Duodenal mucosa (tissue), 2 donors: Measurements from ENCODE around the gene CXCL12.

Source experiments
- H3K27ac ChIP-seq: one replicate; pipeline ENCODE4 v1.7.0; 2013; ENCODE audit warnings: low read depth, low read length
- H3K27me3 ChIP-seq, 2 donors: one replicate each; pipeline ENCODE4 v1.7.0; 2013; ENCODE audit warnings: low read length in 2 of 2, control low read depth in 1 of 2; ENCODE audit not compliant: insufficient read depth in 2 of 2, control insufficient read depth in 1 of 2
- H3K36me3 ChIP-seq, 2 donors: one replicate each; pipeline ENCODE4 v1.7.0; 2013; ENCODE audit warnings: low read length in 2 of 2, control low read depth in 1 of 2; ENCODE audit not compliant: insufficient read depth in 2 of 2, control insufficient read depth in 1 of 2
- H3K4me1 ChIP-seq, 2 donors: one replicate each; pipeline ENCODE4 v1.7.0; 2013; ENCODE audit warnings: low read length in 2 of 2, control low read depth in 1 of 2; ENCODE audit not compliant: insufficient read depth in 2 of 2, control insufficient read depth in 1 of 2
- H3K4me3 ChIP-seq, 2 donors: one replicate each; pipeline ENCODE4 v1.7.0; 2013; ENCODE audit warnings: low read length in 2 of 2, low read depth in 1 of 2
- H3K9ac ChIP-seq, 2 donors: one replicate each; pipeline ENCODE4 v1.7.0; 2013; ENCODE audit warnings: low read length in 2 of 2, low read depth in 1 of 2
- H3K9me3 ChIP-seq, 2 donors: one replicate each; pipeline ENCODE4 v1.7.0; 2013; ENCODE audit warnings: low read length in 2 of 2, control low read depth in 1 of 2; ENCODE audit not compliant: control insufficient read depth in 1 of 2

CXCL12 gene

DNA sequence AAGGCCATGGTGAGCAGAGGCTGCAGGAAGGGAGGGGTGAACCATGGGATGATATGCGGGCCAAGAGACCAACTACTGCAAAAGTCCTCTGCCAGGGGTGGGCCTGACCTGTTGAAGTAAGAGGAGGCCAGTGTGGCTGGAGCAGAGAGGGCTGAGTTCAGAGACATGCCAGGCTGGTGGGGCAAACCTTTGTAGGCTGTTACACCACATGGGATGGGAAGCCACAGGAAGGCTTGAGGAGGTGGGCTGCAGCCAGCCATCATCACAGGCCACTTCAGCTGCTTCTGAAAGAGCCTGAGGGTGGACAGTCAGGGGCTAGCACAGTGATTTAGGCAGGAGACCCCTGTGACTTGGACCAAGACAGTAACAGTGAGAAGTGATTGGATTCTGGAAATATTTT, 20.3 kb downstream of the CXCL12 start:
- Histone ChIP-seq H3K27me3 (no peaks in the 10 kb centered on the region), H3K36me3 (no peaks in the 10 kb centered on the region), H3K4me3 (no peak overlapping the region), H3K9ac (no peak overlapping the region), H3K27ac (no peak overlapping the region), H3K9me3 (no peaks in the 10 kb centered on the region), H3K4me1 (no peaks in the 10 kb centered on the region)

DNA sequence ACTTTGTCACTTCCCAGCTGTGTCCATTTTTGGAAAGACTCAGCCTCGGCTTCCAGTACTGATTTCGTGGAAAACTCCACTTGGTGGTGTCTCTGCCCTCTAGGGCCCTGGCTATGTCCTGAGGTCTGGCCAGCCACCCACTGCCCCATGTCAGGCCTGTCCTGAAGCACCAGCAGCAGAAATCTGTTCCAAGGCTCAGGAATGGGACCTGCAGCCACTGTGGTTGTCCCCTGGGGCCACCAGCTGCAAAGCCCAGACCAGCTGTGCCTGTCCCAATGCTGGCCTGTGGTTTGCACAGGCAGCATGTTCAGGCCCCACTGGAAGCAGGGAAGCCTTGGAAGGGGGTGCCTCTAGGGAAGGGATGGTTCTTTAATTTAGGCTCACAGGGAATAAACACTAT, 21.2 kb downstream of the CXCL12 start:
- no peak overlapping the region for H3K4me3 ChIP-seq
- H3K9ac ChIP-seq: no peak overlapping the region

DNA sequence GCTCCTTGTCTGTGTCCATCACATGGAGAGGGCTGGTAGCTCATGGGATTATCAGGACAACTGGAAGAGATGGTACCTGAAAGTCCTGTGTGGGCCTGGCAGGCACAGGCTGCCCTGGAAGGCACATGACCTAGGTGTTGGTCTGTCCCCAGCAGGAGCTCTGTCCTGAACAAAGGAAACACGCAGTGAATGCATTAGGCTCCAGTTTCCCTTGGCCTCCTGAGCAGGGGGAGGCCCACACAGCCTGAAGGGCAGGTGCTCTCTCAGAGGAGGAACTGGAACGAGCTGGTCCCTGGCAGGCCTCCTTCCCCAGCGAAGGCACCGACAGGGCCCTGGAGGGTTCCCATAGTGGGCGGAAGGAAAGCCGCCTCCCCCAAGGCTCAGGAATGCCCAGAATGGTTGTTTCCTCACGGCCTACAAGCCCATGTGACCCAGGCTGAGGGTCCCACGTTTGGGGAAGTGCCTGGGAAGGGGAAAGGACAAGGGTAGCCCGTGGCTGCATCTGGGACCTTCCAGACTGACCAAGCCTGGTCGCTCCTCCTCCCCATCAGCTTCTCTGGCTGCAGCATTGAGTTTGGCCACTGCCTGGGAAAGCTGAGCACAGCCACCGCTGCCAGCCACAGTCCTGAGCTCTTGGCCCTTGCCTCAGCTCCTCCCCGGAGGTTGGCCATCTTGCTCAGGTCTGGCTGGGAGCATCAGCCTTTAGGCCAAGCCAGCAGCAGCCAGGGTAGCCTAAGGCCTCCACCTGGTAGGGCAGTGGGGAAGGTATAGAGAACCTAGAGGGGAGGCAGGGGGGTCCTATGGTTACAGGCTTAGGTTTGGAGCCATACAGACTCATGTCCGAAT, 21.8 kb downstream of the CXCL12 start:
- Histone ChIP-seq H3K27me3 (no peaks in the 10 kb centered on the region), H3K9me3 (no peaks in the 10 kb centered on the region), H3K4me3 (no peak overlapping the region), H3K4me1 (no peaks in the 10 kb centered on the region), H3K27ac (no peak overlapping the region), H3K9ac (no peak overlapping the region), H3K36me3 (no peaks in the 10 kb centered on the region)

More for the DNA sequence above, 21.2 kb downstream of the CXCL12 start:
- H3K36me3 ChIP-seq: no peaks in the 10 kb centered on the region
- H3K9me3 ChIP-seq: no peaks in the 10 kb centered on the region
- H3K27ac ChIP-seq: no peak overlapping the region
- no peaks in the 10 kb centered on the region for H3K27me3 ChIP-seq
- H3K4me1 ChIP-seq: no peaks in the 10 kb centered on the region

DNA sequence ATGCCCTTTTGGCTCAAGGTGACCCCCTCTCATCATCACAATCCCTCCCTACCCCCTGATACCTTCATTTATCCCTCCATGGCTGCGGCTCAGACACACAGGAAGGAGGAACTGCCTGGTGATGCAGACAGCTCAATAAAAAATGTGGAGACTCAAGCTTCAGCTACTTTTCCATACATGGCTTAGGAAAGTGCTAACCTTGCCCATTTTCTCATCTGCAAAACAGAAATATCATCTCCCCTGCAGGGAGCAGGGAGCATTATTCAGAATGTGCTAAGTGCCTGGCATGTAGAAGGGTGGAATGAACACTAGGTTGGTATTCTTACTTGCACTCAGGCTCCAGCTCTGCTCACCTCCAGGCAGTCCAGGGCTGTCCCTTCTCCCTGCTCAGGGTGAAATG, 23.8 kb downstream of the CXCL12 start:
- Histone ChIP-seq H3K9ac (no peak overlapping the region), H3K36me3 (no peaks in the 10 kb centered on the region), H3K27me3 (no peaks in the 10 kb centered on the region), H3K4me1 (no peaks in the 10 kb centered on the region), H3K4me3 (no peak overlapping the region), H3K9me3 (no peaks in the 10 kb centered on the region), H3K27ac (no peak overlapping the region)

DNA sequence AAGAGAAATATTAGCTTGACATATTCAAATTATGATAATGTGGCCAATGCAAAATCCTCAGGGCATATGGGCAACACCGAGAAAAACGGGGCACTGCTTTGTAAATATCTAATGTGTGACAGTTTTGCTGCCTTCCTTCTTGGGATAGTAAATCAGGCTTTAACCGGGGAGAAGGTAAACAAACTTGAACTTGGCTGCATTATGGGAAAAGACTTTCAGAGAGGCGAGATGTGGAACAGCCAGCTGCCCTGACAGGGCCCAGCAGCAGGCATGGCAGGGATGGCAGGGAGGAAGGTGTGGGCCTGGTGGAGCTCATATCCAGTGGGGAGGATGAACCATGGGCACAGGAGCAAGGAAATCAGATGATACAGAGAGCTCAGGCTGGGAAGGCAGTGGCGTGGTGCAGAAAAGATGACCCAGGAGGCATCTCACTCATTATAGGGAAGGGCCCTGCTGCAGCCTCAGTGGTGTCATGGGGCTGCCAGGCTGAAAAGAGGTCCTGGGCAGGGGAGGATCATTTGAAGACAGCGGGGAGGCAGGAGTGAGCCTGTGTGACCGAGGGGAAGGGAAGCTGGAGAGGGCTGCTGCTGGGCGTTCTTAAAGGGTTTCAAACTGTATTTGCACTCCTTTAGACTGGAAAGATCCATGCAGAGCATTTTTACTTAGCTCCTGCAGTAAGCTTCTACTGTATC, 26.7 kb downstream of the CXCL12 start:
- Histone ChIP-seq H3K9ac (no peak overlapping the region), H3K9me3 (no peaks in the 10 kb centered on the region), H3K4me3 (no peak overlapping the region), H3K4me1 (no peaks in the 10 kb centered on the region), H3K27me3 (no peaks in the 10 kb centered on the region), H3K27ac (no peak overlapping the region), H3K36me3 (no peaks in the 10 kb centered on the region)

DNA sequence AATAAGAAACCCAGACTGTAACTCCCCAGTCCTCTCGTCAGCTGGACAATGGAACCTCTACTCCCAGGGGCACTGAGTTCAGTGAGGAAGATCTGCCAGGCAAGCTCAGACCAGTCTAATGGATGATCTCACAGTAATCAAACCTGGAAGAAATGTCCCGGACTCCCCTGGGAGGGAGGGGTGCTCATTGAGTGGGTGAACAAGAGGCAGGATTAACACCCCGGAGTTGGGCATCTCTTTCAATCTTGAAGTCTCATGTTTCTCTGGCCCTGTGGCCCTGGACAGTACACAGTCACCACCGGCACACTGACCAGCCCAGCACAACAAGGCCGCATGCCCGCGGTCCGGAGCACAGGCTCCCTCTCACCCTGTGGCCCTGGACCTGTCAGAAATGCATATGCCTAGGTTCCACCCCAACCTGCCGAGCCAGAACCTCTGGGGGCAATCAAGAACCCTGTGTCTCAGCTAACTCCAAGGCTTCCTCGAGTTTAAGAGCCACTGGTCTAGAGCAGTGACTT, 27.8 kb downstream of the CXCL12 start:
- Histone ChIP-seq H3K9ac (no peak overlapping the region), H3K4me1 (peaks cover 0 to 4% of the 10 kb centered on the region in 2 donors), H3K9me3 (no peaks in the 10 kb centered on the region), H3K4me3 (no peak overlapping the region), H3K36me3 (no peaks in the 10 kb centered on the region), H3K27me3 (no peaks in the 10 kb centered on the region), H3K27ac (no peak overlapping the region)

DNA sequence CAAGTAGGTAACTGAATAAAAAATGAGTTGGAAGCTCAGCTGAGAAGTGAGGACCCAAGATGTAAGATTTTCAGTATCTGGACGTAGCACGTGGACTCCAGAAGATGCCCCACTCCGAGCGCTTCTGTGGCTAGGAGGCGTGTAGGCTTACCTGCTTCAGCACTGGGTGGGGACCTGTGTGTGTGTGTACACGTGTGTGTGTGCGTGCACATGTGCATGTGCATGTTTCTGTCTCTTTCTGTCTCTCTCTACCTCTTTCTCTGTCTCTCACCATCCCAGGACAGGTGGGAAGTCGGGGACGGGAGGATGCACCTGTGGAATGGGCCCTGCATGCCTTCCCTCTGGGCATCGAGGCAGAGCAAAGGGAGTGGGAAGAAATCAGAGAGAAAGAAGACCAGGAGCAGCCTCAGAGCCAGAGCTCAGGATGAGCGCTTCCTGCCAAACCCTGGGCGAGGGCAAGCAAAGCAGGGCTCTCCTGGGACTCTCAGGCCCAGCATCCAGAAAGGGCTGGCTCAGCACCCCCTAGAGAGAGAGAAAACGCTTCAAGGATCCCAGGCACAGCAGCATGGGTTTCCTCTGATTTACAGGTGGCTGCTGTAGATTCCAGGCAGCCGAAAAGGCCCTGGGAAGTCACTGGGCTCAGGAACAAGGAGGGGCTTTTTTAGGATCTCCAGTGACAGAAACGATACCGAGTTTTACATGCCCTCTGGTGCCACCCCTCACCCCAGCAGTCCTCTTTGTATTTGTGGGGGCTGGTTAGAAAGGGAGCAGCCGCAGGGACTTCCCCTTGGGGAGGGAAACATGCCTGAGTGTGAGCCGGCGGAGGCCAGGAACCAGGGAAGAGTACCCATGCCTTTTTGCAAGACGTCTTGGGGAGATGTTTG, 28.5 kb downstream of the CXCL12 start:
- Histone ChIP-seq H3K27me3 (no peaks in the 10 kb centered on the region), H3K4me3 (no peak overlapping the region), H3K9me3 (no peaks in the 10 kb centered on the region), H3K4me1 (peaks cover 0 to 4% of the 10 kb centered on the region in 2 donors), H3K9ac (no peak overlapping the region), H3K36me3 (no peaks in the 10 kb centered on the region), H3K27ac (no peak overlapping the region)

DNA sequence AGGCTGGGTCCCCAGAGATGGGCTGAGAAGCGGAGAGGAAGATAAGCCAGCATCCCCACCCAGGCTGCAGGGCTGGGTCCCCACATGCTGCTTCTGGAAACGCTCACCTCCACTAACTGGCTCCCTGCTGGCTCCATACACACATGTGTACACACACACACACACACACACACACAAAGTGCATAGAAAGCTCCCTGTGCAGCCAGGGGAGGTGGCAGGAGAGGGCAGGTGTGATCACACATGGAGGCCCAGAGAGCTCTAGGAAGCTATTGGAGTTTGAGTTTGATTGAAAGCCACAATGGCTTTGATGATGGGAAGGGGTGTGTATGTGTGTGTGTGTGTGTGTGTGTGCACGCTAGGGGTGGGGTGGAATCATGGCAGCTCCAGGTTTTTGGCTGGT, 29.3 kb downstream of the CXCL12 start:
- no peak overlapping the region for H3K27ac ChIP-seq
- no peaks in the 10 kb centered on the region for H3K9me3 ChIP-seq
- peaks cover 0 to 4% of the 10 kb centered on the region in 2 donors for H3K4me1 ChIP-seq
- H3K27me3 ChIP-seq: no peaks in the 10 kb centered on the region
- H3K9ac ChIP-seq: no peak overlapping the region
- H3K4me3 ChIP-seq: no peak overlapping the region
- H3K36me3 ChIP-seq: no peaks in the 10 kb centered on the region

DNA sequence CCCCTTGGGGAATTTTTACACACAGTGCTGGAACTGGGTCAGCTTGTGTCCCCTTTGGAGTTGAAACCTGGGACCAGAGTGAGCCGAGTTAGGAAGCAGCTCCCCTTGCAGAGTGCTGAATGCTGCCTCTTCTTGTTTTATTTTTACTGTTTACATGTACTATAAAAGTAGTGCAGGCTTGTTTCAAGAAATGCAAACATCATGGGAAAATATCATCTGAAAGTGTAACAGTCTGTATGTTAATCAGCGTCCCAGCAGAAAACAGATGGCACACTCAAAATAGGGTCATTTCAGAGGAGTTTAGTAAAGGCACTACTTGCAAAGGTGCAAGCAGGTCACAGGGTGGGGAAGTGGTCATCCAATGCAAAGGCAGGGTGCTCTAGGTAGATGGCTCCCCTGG, 30.1 kb downstream of the CXCL12 start:
- Histone ChIP-seq H3K27me3 (no peaks in the 10 kb centered on the region), H3K9me3 (no peaks in the 10 kb centered on the region), H3K9ac (no peak overlapping the region), H3K4me1 (peaks cover 0 to 4% of the 10 kb centered on the region in 2 donors), H3K27ac (no peak overlapping the region), H3K36me3 (no peaks in the 10 kb centered on the region), H3K4me3 (no peak overlapping the region)
